A204.1 (cell line): Measurements from ENCODE around the gene PDK2.

Source experiments
- FAIRE-seq: peaks from 2 replicates; lab custom pipeline; 2012; peaks lifted over from hg19 to GRCh38; lab: Jason Lieb, UNC

Gene PDK2

DNA sequence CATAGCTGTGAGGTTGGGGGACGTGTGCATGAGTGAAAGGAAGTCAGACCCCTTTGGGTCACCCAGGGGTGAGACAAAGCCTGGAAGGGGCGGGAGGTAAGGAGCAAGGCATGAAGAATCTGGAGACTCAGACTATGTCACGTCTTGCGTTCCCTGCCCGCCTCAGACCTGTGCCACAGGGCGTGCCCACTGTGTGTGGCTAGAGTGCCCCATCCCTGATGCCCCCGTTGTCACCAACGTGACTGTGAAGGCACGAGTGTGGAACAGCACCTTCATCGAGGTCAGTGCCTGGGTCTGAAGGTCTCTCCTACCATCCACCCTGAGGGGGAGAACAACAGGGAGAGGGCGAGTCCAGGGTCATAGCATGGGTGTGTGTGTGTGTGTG lies 15.1 kb upstream of the PDK2 start:
- no peak for FAIRE-seq

DNA sequence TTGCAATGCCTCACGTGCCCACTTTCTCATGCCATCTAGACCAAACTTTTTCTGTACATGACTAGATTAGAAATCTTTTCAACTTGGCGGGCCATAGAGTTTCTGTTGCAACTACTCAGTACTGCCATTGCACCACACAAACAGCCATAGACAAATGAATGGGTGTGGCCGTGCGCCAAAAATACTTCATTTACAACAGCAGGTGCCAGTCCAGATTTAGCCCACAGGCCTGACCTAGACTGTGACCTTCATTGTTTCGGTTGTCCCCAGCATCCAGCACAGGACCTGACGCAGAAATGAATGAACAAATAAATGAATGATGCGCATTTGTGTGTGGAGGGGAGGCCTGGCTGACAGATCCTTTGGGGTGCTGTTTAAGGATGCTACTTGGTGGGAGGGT lies 14.3 kb upstream of the PDK2 start:
- FAIRE-seq = no peak

DNA sequence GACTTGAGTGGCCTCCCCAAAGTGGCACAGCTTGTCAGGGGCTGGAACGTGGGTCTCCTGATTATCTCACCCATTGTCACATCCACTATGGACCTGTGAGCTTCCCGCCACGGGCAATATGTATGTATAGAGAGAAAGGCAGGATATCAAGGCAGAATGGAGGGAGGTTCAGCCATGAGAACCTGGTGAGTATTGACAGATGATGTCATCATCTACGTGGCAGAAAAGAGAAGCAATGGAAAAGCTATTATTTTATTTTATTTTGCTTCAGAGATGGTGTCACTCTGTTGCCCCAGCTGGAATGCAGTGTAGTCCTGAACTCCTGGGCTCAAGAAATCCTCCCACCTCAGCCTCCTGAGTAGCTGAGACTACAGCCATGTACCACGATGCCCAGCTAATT lies 13.4 kb upstream of the PDK2 start:
- no peak for FAIRE-seq

DNA sequence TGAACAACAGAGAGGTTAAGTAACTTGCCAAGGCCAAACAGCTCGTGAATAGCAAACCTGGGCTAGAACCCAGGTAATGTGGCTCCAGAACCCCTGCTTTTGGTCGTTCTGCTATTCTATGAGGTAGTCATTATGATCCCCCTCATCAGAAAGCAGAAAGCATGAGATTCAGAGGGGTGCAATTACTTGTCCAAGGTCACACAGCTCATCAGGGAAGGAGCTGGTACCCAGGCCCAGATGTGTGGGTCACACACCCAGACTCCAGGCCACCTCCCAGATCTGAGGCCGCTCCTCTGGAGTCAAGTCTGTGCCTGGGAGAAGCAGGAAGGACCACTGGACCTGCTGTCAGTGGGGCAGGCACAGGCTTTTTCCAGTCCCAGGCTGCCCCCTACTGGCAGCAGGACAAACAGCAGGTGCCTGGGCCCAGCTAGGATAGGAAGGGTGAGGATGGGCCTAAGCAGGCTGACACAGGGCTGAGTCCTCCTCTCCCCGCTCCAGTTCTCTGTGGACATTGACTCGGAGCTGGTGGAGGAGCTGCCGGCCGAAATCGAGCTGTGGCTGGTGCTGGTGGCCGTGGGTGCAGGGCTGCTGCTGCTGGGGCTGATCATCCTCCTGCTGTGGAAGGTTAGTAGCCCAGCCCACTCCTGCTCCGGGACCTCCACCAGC lies 7.8 kb upstream of the PDK2 start:
- FAIRE-seq = no peak

DNA sequence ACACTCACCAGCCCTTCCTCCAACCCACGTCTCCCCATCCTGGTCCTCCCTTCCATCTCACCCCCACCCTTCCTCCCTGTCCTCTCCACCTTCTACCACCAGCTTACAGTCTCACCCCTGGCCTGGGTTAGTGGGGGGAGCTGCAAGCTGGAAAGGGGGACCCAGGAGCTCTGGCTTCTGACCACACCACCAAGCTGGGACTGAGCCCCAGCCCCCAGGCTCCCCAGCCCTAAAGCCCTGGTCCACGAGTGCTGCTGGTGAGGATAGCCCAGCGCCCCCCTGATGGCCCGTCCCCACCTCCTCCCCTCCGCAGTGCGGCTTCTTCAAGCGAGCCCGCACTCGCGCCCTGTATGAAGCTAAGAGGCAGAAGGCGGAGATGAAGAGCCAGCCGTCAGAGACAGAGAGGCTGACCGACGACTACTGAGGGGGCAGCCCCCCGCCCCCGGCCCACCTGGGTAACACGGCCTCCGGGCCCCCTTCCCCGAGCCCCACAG lies 7.2 kb upstream of the PDK2 start:
- FAIRE-seq = no peak

DNA sequence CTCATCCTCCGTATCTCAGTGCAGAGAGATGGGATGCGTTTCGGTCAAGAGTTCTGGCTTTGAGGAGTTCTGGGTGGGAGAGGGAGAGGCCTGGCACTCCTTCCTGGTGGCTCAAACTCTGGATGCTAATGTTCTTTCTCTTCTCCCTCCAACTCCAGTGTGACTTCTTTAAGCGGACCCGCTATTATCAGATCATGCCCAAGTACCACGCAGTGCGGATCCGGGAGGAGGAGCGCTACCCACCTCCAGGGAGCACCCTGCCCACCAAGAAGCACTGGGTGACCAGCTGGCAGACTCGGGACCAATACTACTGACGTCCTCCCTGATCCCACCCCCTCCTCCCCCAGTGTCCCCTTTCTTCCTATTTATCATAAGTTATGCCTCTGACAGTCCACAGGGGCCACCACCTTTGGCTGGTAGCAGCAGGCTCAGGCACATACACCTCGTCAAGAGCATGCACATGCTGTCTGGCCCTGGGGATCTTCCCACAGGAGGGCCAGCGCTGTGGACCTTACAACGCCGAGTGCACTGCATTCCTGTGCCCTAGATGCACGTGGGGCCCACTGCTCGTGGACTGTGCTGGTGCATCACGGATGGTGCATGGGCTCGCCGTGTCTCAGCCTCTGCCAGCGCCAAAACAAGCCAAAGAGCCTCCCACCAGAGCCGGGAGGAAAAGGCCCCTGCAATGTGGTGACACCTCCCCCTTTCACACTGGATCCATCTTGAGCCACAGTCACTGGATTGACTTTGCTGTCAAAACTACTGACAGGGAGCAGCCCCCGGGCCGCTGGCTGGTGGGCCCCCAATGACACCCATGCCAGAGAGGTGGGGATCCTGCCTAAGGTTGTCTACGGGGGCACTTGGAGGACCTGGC lies 6.0 kb upstream of the PDK2 start:
- no peak for FAIRE-seq

DNA sequence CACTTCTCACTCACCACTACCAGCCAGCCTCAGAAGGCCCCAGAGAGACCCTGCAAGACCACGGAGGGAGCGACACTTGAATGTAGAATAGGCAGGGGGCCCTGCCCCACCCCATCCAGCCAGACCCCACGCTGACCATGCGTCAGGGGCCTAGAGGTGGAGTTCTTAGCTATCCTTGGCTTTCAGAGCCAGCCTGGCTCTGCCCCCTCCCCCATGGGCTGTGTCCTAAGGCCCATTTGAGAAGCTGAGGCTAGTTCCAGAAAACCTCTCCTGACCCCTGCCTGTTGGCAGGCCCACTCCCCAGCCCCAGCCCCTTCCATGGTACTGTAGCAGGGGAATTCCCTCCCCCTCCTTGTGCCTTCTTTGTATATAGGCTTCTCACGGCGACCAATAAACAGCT lies 5.1 kb upstream of the PDK2 start:
- no peak for FAIRE-seq

DNA sequence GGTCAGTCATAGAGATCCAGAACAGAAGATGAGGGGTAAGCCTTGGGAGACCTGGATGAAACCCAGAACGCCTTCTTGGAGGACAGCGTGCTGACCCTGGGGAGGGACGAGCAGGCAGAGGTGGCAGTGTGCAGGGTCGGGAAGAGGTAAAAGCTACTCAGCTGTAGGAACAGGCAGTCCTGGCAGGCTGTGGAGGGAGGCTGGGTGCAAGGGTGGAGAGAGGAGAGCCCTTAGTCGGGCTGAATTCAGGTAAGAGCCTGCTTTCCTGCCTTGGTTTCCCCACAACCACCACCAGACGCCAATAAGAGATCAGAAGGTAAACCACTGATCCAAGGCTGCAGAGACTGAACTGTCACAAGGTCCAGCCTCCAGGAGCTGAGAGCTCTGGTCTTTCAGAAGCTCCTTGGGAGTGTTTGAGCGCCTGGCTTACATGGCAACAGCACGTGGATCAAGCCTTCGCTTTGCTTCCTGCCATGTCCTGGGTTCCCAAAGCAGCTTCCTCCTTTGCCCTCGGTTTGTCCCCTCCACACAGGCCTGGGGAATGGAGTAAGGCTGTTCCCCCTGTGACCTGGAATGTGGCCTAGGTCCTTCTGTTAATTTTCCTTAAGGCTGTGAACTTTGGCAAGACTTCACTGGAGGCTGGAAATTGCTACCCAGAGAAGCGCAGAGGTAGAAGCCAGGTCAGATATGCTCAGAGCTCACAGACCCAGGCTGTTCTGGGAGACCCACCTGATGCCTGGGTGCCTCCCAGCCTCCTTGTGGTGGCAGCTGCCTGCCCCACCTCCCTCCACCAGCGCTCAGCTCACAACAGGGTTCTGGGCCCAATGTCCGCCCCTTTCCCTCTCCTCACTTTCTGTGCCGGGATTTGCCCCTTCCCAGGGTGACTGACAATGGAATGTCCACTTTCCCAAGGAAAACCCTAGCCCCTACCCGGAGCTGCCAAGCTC lies 3.9 kb upstream of the PDK2 start:
- no peak for FAIRE-seq

DNA sequence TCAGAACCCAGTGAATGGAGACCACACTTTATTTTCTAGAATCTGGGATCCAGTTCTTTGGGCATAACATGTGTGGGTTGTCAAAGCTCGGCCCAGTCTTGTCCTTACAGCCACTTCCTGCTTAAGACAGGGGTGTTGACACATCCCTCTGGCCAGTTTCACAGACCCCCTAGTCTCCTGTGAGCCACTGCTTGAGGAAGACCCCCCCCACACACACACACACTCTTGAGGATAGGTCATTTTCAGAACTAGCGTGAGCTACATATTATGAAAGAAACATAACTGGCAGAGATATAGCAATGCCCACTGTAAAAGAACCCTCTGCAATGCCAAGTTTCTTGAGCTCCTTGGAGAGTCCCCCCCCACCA lies 3.2 kb upstream of the PDK2 start:
- FAIRE-seq = no peak

DNA sequence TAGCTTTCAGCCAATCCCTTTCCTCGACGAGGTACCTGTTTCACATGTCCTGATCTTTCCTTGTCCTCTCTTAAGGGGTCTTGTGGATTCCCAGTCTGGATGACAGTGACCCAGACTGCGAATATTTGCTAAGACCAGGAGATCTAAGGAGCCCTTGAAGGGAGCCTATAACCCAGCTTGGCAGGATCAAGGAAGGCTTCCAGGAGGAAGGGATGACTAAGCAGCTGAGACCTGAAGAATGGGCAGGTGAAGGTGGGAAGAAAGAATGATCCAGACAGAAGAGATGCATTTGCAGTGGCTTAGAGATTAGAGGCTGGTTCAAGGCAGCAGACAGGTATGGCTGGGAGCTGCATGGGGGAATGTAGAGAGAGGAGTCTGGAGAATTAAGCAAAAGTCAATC lies 1.9 kb upstream of the PDK2 start:
- FAIRE-seq = no peak

DNA sequence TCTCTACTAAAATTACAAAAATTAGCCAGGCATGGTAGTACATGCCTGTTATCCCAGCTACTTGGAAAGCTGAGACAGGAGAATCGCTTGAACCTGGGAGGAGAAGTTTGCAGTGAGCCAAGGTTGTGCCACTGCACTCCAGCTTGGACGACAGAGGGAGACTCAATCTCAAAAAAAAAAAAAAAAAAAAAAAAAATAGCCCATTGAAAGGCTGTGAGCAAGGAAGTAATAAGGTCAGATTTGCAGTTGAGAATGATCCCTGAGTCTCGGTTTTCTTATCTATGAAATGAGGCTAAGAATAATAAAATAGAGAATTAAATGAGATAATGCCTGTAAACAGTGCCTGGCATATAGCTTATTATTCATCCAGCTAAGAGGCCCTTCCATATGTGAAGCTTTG lies 1.3 kb upstream of the PDK2 start:
- FAIRE-seq = no peak

DNA sequence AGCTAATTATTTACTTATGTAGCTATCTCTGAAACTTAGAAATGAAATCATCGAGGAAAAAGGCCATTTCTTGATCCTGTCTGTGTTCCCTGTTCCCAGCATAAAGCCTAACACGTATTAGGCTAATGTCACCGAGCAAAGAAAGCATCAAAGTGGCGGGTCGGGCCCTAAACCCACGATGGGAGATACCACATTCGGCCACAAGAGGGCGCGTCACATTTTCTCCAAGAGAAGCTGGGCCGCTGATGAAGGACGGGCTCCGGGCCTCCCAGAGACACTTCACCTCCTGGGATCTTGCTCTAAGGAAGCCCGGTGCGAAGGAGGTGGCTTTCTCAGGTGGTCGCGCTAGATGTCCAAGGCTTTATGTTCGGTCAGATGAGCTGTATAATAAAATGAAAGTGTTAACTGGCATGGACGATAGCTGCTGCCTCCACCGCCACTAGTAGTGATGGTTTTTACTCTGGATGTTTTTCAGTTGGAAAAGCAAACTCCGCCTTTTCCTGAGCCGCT lies 853 bp upstream of the PDK2 start:
- peak; percentile 71 for FAIRE-seq

DNA sequence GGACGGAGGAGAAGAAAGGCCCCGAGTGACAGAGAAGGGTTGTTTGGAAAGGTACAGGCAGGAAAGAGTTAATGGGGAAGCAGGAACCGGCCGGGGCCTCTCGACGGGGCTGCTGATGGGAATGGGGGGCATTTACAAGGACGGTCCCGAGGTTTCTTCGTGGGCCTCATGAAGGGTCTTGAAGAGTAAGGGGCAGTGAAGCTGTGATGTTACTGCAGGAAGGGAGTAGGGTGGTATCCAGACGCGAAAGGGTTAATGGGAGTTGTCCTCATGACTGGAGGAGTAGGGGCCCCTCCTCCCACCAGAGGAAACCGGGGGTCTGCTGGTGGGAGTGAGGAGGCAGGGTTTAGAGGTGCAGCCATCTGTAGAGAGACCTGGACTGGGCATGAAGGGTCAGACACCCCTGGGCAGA lies 481 bp downstream of the PDK2 start:
- no peak for FAIRE-seq

DNA sequence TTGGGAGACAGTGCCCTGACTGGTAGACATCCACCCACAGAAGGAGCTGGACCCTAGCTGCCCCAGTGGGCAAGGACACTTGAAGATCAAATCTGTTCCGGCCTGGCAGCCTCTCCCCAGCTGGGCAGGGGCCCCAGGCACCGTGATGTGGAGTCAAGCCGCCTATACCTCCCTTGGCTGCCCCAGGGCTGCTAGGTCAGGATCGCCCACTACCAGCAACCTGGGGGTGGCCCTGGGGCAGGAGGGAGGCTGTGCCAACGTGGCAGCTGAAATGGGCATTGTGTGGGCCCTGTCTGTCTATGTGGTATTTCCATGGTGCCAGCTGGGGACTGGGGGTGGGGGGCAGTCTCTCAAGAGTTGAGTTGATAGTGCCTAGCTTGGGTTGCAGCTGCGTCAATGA lies 941 bp downstream of the PDK2 start:
- FAIRE-seq = no peak

DNA sequence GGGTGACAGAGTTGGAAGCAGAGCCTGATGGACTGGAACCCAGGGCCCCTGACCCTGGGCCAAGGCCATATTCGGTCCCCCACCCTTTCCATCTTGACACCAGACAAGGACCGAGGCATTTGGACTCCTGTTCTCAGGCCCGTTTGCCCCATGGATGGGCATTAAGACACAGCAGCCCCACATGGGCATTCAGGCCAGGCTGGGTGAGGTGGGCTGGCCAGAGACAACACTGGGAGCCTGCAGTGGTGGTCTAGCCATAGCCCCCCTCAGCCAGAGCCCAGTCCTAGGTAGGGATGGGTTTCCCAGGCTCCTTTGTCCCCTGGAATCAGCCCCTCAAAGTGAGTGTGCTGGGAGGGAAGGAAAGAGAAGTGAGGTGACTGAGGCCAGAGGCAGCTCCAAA lies 1.6 kb downstream of the PDK2 start:
- FAIRE-seq = no peak

DNA sequence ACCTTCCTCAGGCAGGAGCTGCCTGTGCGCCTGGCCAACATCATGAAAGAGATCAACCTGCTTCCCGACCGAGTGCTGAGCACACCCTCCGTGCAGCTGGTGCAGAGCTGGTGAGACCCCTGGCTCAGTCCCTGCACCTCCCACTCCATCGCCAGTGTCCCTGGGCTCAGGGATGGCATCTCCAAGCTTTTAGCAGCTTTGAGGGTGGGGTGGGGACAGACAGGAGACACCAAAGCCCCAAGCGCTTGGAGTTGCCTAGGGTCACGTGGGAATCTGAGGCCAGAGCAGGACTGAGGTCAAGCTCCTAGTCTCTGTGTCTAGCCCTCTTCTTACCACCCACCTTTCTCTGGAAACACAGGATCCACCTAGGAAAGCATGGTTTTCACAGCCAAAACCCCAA lies 2.3 kb downstream of the PDK2 start:
- no peak for FAIRE-seq

DNA sequence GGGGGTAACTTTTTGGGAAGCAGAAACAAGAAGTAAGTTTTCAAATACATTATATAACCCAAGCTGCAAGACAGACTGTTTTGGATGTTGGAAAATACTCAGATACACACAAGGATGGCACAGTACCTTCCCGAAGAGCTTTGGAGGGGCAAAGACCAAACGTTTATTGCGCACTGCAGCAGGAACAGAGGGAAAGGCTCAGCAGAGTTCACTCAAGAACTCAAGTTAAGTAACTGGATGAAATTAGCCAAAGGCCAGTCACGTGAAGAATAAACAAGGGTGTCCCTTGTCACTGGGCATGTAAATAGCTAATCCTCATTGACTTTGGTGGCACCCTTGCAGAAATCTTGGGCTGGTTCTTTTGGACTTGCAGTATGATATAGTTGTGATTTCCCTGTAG lies 2.8 kb downstream of the PDK2 start:
- FAIRE-seq = no peak

DNA sequence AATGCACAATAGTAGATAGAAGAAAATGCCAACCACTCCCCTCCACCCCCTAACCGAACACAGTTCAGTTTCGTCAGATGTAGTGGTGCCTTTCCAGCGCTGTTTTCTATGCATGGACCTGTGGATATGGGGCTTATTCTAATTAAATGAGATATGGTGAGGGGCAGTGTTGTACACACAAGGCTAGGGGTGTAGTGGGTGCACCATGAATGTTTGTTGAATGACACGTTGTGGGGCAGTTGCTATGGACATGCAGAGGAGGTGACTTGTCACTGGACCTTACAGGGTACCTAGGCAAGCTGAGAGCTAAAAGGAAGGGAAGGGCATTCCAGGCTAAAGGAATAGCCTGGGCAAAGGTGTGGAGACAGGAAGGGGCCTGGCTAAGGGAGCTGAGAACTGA lies 3.4 kb downstream of the PDK2 start:
- FAIRE-seq = no peak

DNA sequence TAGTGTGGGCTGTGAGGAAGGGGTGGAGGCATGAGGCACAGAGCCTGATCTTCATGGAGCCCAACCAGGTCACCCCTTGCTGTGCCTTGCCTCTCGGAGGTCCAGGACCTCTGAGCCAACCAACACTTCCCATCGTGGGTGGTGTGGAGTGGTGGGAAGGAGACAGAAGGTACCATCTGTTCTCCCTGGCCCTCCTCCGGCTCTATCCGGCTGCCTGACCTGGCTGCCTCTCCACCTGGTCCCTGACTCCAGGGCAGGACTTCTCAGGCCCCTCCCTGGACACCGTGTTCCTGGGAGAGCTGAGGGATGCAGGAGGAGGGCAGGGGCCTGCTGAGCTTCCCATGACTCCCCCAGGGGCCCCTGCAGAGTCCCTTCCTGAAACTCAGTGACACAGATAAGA lies 3.9 kb downstream of the PDK2 start:
- FAIRE-seq = no peak

DNA sequence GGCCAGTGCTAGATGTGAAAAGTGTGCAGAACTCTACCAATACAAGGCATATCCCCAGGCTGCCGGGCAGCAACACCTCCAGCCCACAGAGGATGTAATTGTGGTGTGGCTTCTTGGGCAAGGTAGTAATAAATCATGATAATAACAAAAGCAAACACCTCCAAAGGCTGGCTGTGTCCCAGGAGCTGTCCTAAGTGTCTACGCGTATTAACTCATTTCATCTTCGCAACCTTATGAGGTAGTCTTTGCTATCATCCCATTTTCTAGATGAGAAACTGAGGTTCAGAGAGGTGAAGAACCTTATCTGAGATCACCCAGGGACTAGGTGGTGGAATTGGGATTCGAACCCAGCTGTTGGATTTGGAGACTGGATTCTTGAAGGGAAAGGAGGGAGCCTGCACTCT lies 5.3 kb downstream of the PDK2 start:
- no peak for FAIRE-seq

DNA sequence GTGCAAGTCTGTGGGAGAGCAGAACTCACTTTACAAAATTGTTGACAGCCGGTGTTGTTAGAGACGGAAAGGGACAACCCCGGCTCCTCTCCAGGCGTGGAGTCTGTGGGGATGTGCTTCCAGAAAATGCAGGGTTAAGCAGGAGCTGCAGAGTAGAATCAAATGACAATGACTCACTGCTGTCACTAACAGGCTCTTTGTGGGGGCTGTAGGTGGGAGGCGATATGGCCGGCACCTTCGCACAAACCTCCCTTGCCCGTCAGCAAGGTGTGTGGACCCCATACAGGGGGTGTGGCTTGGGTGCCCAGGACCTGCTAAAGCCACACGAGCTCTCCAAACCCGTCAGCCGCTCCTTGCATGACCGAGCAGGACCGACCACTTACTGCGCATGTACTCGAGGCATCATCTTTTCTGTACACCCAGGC lies 5.8 kb downstream of the PDK2 start:
- no peak for FAIRE-seq

DNA sequence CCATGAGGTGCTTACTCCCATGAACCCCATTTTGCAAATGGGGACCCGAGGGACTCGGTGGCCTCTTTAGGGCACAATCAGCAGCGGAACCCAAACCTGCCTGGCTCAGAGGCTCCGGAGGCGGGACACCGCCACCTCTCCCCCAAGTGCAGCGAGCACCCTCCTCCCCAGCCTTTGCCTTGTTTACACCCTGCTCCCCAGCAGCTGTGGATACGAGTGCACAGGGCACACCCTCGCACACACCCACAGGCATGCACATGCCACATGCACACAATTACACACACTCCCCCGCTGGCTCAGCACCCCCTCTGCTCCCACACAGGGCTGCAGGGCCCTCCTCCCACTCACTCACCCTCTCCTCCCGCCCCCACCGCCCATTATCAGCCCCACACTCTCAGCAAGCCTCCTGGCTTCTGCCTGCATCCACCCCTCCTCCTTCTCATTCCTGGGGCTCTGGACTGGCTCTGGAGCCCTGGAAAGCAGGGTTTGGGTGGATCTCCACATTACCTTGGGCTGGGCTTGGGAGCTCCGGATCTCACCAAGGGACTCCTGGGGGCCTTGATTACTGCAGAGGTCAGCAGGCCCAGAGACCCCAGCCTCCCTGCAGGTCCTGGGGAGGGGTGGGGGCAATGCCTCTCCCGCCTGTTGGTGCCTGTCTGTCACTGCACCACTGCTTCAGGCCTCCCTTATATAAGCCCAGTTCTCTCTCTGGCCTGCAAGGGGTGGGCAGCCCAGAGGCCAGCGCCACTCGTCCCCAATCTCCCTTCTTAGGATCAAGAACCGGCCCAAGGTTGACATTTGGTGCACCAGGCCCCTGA lies 6.4 kb downstream of the PDK2 start:
- no peak for FAIRE-seq
